SU-DHL-6 (cell line): Measurements from ENCODE around the gene ADAT3.

Experiments
- H2AFZ ChIP-seq: fragments of 200-600 bp; sonication (generic); 2 replicates; pipeline ENCODE4 v1.6.1; 2014; ENCODE audit warnings: low read depth, mild to moderate bottlenecking, moderate library complexity, mixed read lengths, antibody characterized with exemption, low read length; ENCODE audit not compliant: severe bottlenecking
- H3F3A ChIP-seq: fragments of 200-600 bp; shearing (Covaris generic); 2 replicates; pipeline ENCODE4 v1.6.0; 2016; ENCODE audit warnings: antibody characterized with exemption, mild to moderate bottlenecking; ENCODE audit not compliant: insufficient read depth
- H3K27ac ChIP-seq: fragments of 200-600 bp; sonication (generic); 2 replicates; pipeline ENCODE4 v1.5.1; 2016; ENCODE audit warnings: low read depth, mild to moderate bottlenecking, low read length, moderate library complexity, mixed read lengths
- H3K27me3 ChIP-seq: fragments of 200-600 bp; sonication (generic), shearing (Covaris generic); 2 replicates; pipeline ENCODE4 v1.6.0; 2014; ENCODE audit warnings: mild to moderate bottlenecking, low read length
- H3K36me3 ChIP-seq: fragments of 200-600 bp; sonication (generic); 2 replicates; pipeline ENCODE4 v1.6.1; 2014; ENCODE audit warnings: mild to moderate bottlenecking, low read length, mixed read lengths
- H3K4me2 ChIP-seq: fragments of 300-600, 200-600 bp; shearing (Covaris generic), sonication (generic); 2 replicates; pipeline ENCODE4 v1.6.0; 2014; ENCODE audit warnings: low read length, low read depth, mild to moderate bottlenecking; ENCODE audit not compliant: poor library complexity, severe bottlenecking
- H3K4me3 ChIP-seq: fragments of 200-600 bp; sonication (generic); 2 replicates; pipeline ENCODE4 v1.5.1; 2014; ENCODE audit warnings: antibody characterized with exemption, low read length, mild to moderate bottlenecking, mixed read lengths; ENCODE audit not compliant: insufficient read depth, poor library complexity, severe bottlenecking
- H3K79me2 ChIP-seq: fragments of 200-600 bp; sonication (generic); 2 replicates; pipeline ENCODE4 v1.6.1; 2014; ENCODE audit warnings: mild to moderate bottlenecking, low read length, moderate library complexity; ENCODE audit not compliant: insufficient read depth
- H3K9ac ChIP-seq: fragments of 200-600 bp; sonication (generic); 2 replicates; pipeline ENCODE4 v1.7.0; 2014; ENCODE audit warnings: mild to moderate bottlenecking, low read length
- H3K9me2 ChIP-seq: fragments of 200-600 bp; sonication (generic); replicated peaks from 2 replicates; pipeline ENCODE4 v1.6.1; 2014; ENCODE audit warnings: low read length; ENCODE audit not compliant: insufficient read depth
- H3K9me3 ChIP-seq: fragments of 200-600 bp; sonication (generic); 2 replicates; pipeline ENCODE4 v1.6.1; 2014; ENCODE audit warnings: low read length, mixed read lengths; ENCODE audit not compliant: insufficient read depth
- H4K20me1 ChIP-seq: fragments of 200-600 bp; sonication (generic); 2 replicates; pipeline ENCODE4 v1.6.1; 2014; ENCODE audit warnings: low read depth, mild to moderate bottlenecking, antibody characterized with exemption, low read length, moderate library complexity, mixed read lengths
- EZH2phosphoT487 ChIP-seq: fragments of 200-600 bp; sonication (generic), shearing (Covaris generic); conservative IDR thresholded peaks from 2 replicates; pipeline ENCODE4 v1.6.1; 2018; ENCODE audit warnings: mild to moderate bottlenecking, antibody characterized with exemption, low read length, moderate library complexity, mixed read lengths
- TF ChIP-seq, protein P1 (sequence below): fragments of 200-600 bp; sonication (generic); IDR thresholded peaks from one replicate; pipeline ENCODE4 v1.5.1; 2017; ENCODE audit warnings: antibody characterized with exemption, mild to moderate bottlenecking, low read length, moderate library complexity; ENCODE audit not compliant: insufficient read depth, poor library complexity, severe bottlenecking

The ADAT3 gene

DNA sequence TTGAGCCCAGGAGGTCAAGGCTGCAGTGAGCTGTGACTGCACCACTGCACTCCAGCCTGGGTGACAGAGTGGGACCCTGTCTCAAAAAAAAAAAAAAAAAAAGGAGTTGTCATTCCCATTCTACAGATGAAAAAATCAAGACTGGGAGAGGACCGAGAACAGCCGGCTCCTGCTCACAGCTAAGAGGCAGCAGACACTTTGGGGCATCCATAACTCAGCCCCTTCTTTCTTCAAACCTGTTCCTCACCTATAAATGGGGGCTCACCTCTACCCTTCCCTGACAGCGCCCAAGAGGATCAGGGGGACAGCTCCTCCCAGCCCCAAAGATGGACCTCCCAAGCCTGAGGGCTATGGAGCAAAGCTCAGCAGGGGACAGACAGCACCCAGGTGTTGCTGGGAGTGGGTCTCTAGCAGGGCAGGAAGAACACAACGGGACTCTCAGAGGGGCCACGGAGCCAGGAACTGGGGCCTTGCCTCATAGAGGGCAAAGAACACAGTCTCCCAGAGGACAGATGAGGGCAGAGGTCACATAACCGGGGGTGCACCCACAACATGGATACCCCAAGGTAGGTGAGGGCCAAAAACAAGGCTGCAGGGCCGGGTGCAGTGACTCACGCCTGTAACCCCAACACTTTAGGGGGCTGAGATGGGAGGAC, 38.4 kb upstream of the ADAT3 start:
- Histone ChIP-seq H3K4me2 (no peak overlapping the region), H3K36me3 (no peaks in the 10 kb centered on the region), H2AFZ (no peak overlapping the region), H3K9me3 (no peaks in the 10 kb centered on the region), H3K79me2 (peaks cover 15% of the 10 kb centered on the region), H3K27me3 (no peaks in the 10 kb centered on the region), H3K9me2 (no peaks in the 10 kb centered on the region), H3K9ac (no peak overlapping the region), H3F3A (peaks cover 20% of the 10 kb centered on the region), H4K20me1 (peaks cover under 1% of the 10 kb centered on the region; the same call in 1 of the 2 replicates), H3K4me3 (no peak overlapping the region), H3K27ac (no peak overlapping the region)
- TF ChIP-seq, protein P1, sequence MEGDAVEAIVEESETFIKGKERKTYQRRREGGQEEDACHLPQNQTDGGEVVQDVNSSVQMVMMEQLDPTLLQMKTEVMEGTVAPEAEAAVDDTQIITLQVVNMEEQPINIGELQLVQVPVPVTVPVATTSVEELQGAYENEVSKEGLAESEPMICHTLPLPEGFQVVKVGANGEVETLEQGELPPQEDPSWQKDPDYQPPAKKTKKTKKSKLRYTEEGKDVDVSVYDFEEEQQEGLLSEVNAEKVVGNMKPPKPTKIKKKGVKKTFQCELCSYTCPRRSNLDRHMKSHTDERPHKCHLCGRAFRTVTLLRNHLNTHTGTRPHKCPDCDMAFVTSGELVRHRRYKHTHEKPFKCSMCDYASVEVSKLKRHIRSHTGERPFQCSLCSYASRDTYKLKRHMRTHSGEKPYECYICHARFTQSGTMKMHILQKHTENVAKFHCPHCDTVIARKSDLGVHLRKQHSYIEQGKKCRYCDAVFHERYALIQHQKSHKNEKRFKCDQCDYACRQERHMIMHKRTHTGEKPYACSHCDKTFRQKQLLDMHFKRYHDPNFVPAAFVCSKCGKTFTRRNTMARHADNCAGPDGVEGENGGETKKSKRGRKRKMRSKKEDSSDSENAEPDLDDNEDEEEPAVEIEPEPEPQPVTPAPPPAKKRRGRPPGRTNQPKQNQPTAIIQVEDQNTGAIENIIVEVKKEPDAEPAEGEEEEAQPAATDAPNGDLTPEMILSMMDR, result no peak
- no peak for TF ChIP-seq EZH2phosphoT487

- Histone ChIP-seq H3K4me2 (no peak overlapping the region), H3K36me3 (no peaks in the 10 kb centered on the region), H4K20me1 (no peaks in the 10 kb centered on the region), H3F3A (peaks cover 18% of the 10 kb centered on the region), H3K4me3 (no peak overlapping the region), H3K27ac (no peak overlapping the region), H3K9me2 (no peaks in the 10 kb centered on the region), H3K79me2 (peaks cover 13% of the 10 kb centered on the region), H3K27me3 (no peaks in the 10 kb centered on the region), H3K9me3 (no peaks in the 10 kb centered on the region), H2AFZ (no peak overlapping the region), H3K9ac (no peak overlapping the region)
- no peak for TF ChIP-seq EZH2phosphoT487
- TF ChIP-seq, protein P1, result no peak
These were observed 37.9 kb upstream of the ADAT3 start for GRCh38 chr19:1867349-1867724.

DNA sequence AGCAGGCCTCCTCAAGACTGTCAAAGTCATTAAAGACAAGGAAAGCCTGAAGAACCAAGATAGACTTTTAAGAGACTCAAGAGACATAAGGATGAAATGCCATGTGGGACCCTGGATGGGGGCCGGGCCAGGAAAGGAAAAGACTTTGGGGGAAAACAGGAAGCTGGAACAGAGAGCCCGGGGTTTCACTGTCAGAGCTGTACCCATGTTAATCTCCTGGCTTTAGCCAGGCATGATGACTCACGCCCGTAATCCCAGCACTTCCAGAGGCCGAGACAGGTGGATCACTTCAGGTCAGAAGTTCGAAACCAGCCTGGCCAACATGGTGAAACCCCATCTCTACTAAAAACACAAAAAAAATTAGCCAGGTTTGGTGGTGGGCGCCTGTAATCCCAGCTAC, 36.2 kb upstream of the ADAT3 start:
- no peaks in the 10 kb centered on the region for H3K36me3 ChIP-seq
- H3K27ac ChIP-seq, result no peak overlapping the region

More for the DNA sequence above, 36.2 kb upstream of the ADAT3 start:
- TF ChIP-seq, protein P1, result no peak
- TF ChIP-seq EZH2phosphoT487, result no peak
- Histone ChIP-seq H3F3A (peaks cover 18% of the 10 kb centered on the region), H3K79me2 (peaks cover 26% of the 10 kb centered on the region), H3K27me3 (no peaks in the 10 kb centered on the region), H3K9me2 (no peaks in the 10 kb centered on the region), H3K4me2 (no peak overlapping the region), H4K20me1 (peaks cover 1% of the 10 kb centered on the region; the same call in 1 of the 2 replicates), H3K4me3 (no peak overlapping the region), H3K9ac (no peak overlapping the region), H3K9me3 (no peaks in the 10 kb centered on the region), H2AFZ (no peak overlapping the region)
